Body of pancreas (tissue), 4 donors: Measurements from ENCODE around the gene ATP1A3. TPM values are rescaled to one million over a fixed set of nuclear protein-coding genes. Genes with fewer than 3 reads are reported as not detected.
"Not testable (repeated sequence)": the region's sequence is repeated elsewhere in the genome, so short reads cannot be mapped to it uniquely, and the experiment has no call there.

Experiments used
- ATAC-seq: fragments of 150-250 bp; one replicate; pipeline ENCODE4 v1.9.1; 2016
- DNase-seq, 4 donors: peaks; one replicate each; pipeline ENCODE4 v3.0.0-alpha.2; 2019
- H3K27ac ChIP-seq, 4 donors: fragments of 200-600 bp; sonication (generic); 1 replicate in 3 of 4; 2 replicates in 1 of 4; pipeline versions ENCODE4 v1.5.1 to v1.6.1; 2016 to 2019; ENCODE audit warnings: mild to moderate bottlenecking in 1 of 4, mixed read lengths in 1 of 4, moderate library complexity in 1 of 4
- H3K27me3 ChIP-seq, 2 donors: fragments of 200-600 bp; sonication (generic); one replicate each; pipeline ENCODE4 v1.6.0; 2016; ENCODE audit warnings: mild to moderate bottlenecking in 1 of 2
- H3K36me3 ChIP-seq, 2 donors: fragments of 200-600 bp; sonication (generic); replicated peaks in 1 of 2; 2 replicates each; pipeline ENCODE4 v1.5.1; 2016; ENCODE audit warnings: low read depth in 2 of 2; ENCODE audit not compliant: insufficient read depth in 1 of 2
- H3K4me1 ChIP-seq: fragments of 200-600 bp; sonication (generic); one replicate; pipeline ENCODE4 v1.6.0; 2016
- H3K4me3 ChIP-seq, 2 donors: fragments of 200-600 bp; sonication (generic); 1 replicate in 1 of 2; 2 replicates in 1 of 2; pipeline ENCODE4 v1.5.1; 2016 to 2019
- H3K9me3 ChIP-seq, 3 donors: fragments of 200-600 bp; sonication (generic); 1 replicate in 2 of 3; 2 replicates in 1 of 3; pipeline ENCODE4 v1.5.1; 2016
- POLR2A ChIP-seq, 3 donors: fragments of 450-650 bp; IDR thresholded peaks; one replicate each; pipeline ENCODE4 v1.6.1; 2016; ENCODE audit warnings: antibody characterized with exemption in 3 of 3, mild to moderate bottlenecking in 2 of 3
- WGBS, 2 donors: methylation state at CpG; one replicate each; pipeline ENCODE4 v1.1.5; 2017; 5-methylcytosine and 5-hydroxymethylcytosine counted together
- intact Hi-C: fragments of 100-400 bp; cut with DNase I; formaldehyde crosslinking; loops from one replicate; pipeline ENCODE4 v1.15.1; 2023
- total RNA-seq, 2 donors: library from RNA; depleted of rRNA; stranded (reverse); fragments of >200 nt; gene quantifications; one replicate each; pipeline ENCODE4 v1.1.0, GENCODE V29; 2016
- TF ChIP-seq, protein P1 (sequence below), 7 experiments: fragments of 450-650 bp in 4 of 7; fragments of 200-600 bp in 3 of 7; sonication (generic) in 3 of 7; IDR thresholded peaks; one replicate each; pipeline ENCODE4 v1.5.1; 2016 to 2019; ENCODE audit warnings: antibody characterized with exemption in 7 of 7

Gene ATP1A3
- total RNA-seq, 2 donors from 2014 or later, result 0.26 TPM; not detected in 1

DNA sequence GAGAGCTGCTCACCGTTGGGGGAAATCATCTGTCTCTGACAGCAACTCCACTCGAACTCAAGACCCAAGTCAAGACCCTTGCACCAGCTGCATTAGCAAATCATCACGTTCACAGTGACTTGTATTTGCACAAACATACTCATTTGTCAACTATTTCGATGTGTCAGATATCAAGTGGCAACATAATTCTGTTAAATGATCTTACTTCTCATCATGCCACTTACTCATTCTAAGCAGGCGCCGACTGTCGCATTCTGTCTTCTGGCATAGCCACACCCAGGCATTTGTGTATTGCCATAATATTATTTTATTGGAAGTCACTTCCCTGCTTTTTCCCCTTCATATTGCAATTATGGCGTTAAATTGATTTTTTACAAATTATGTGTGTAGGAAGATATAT lies 23.0 kb upstream of the ATP1A3 start:
- intact Hi-C loops, result no loop called here
- Histone ChIP-seq H3K4me1 (no peaks in the 10 kb centered on the region), H3K27me3 (no peaks in the 10 kb centered on the region), H3K27ac (no peak overlapping the region), H3K4me3 (no peak overlapping the region), H3K9me3 (no peaks in the 10 kb centered on the region), H3K36me3 (no peaks in the 10 kb centered on the region)
- no peak for DNase-seq
- 70 to 73% methylated on average over 8 of the region's 8 CpGs for WGBS, 2 donors
- ATAC-seq, result no peak
- TF ChIP-seq, protein P1, sequence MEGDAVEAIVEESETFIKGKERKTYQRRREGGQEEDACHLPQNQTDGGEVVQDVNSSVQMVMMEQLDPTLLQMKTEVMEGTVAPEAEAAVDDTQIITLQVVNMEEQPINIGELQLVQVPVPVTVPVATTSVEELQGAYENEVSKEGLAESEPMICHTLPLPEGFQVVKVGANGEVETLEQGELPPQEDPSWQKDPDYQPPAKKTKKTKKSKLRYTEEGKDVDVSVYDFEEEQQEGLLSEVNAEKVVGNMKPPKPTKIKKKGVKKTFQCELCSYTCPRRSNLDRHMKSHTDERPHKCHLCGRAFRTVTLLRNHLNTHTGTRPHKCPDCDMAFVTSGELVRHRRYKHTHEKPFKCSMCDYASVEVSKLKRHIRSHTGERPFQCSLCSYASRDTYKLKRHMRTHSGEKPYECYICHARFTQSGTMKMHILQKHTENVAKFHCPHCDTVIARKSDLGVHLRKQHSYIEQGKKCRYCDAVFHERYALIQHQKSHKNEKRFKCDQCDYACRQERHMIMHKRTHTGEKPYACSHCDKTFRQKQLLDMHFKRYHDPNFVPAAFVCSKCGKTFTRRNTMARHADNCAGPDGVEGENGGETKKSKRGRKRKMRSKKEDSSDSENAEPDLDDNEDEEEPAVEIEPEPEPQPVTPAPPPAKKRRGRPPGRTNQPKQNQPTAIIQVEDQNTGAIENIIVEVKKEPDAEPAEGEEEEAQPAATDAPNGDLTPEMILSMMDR (IDR thresholded peaks at IDR 0.05), result no peak
- no peak for TF ChIP-seq POLR2A (IDR thresholded peaks at IDR 0.05)

DNA sequence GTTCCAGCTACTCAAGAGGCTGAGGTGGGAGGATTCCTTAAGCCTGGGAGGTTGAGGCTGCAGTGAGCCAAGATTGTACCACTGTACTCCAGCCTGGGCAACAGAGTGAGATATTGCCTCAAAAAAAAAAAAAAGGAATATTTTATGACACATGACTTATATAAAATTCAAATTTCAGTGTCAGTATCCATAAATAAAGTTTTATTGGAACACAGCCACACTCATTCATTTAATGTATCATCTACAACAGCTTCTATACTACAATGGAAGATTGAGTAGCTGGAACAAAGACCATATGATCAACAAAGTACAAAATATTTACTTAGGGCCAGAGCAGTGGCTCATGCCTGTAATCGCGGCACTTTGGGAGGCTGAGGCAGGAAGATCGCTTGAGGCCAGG lies 18.7 kb upstream of the ATP1A3 start:
- WGBS, 2 donors, result 81 to 88% methylated on average over 3 of the region's 3 CpGs
- H3K27me3 ChIP-seq, DNase-seq, H3K4me3 ChIP-seq, ATAC-seq, H3K4me1 ChIP-seq, H3K36me3 ChIP-seq, H3K27ac ChIP-seq, intact Hi-C loops, H3K9me3 ChIP-seq: not testable (repeated sequence)

DNA sequence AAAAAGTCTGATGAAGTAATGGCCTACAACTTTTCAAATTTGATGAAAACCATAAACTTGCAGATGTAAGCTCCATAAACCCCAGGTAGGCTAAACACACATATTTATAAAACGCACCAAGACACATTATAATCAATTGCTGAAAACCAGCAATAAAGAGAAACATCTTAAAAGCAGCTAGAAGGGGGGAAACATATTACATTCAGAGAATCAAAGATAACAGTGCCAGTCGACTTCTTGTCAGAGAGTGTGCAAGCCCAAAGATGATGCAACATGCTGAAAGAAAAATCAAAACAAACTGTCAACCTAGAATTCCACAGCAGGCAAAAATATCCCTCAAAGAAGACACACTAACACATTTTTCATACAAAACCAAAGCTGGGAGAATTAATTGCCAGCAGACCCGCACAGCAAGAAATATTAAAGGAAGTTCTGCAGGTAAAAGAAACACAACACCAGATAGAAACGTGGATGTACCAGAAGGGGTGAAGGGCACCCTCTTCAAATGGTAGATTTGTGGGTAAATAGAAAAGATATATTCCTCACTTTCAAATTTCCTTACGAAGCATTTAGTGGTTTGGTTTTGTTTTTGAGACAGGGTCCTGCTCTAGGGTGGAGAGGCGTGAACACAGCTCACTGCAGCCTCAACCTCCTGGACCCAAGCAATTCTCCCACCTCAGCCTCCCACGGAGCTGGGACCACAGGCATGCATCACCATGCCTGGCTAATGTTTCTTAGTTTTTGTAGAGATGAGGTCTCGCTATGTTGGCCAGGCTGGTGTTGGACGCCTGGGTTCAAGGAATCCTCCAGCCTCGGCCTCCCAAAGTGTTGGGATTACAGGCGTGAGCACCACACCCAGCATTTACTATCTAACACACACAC lies 16.5 kb upstream of the ATP1A3 start:
- DNase-seq, result no peak
- Histone ChIP-seq H3K27ac (no peak overlapping the region), H3K4me3 (no peak overlapping the region), H3K27me3 (no peaks in the 10 kb centered on the region), H3K36me3 (no peaks in the 10 kb centered on the region), H3K4me1 (no peaks in the 10 kb centered on the region), H3K9me3 (no peaks in the 10 kb centered on the region)
- no peak for ATAC-seq
- 63% methylated on average over 6 to 11 of the region's 11 CpGs for WGBS, 2 donors
- TF ChIP-seq, protein P1 (IDR thresholded peaks at IDR 0.05), result no peak
- no peak for TF ChIP-seq POLR2A (IDR thresholded peaks at IDR 0.05)
- intact Hi-C loops, result no loop called here

DNA sequence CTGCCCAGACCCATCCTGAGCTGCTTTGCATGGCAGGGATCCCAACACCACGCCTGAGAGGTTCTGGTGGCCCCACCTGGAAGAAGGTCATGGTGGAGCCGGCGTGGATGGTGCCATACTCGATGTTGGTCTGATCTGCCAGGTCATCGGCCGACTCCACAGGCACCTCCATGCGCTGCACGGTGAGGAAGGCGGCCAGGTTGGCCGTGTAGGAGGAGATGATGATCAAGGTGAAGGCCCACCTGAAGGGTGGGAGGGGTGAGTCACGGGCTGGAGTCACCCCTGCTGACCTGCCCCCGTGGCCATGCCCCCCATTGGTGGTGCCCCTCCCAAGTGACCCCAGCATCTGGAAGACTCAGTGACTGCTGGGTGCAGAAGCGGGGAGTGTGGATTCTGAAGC lies 12.5 kb upstream of the ATP1A3 start:
- no peak for ATAC-seq
- TF ChIP-seq POLR2A (IDR thresholded peaks at IDR 0.05), result no peak
- TF ChIP-seq, protein P1 (IDR thresholded peaks at IDR 0.05), result no peak
- WGBS, 2 donors, result 75 to 81% methylated on average over 10 of the region's 13 CpGs

DNA sequence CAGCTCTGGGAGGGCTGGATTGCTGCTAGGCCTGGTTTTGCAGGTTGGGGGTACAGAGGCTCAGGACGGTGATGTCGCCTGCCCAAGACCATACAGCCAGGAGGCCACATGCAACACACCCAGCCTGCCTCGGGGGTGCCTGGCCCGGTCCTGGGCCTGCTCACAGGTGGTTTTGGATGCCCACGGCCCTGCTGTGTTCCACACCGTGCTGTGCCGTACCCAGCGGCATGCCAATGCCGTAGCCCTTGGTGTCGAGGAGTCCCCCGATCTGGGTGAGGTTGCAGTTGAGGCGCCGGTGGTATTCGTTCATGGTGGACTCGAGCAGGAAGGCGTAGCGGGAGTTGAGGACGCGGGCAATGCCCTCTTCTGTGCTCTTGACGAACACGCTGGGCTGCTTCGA lies 11.5 kb upstream of the ATP1A3 start:
- WGBS, 2 donors, result 72 to 88% methylated on average over 10 to 22 of the region's 22 CpGs
- TF ChIP-seq, protein P1 (IDR thresholded peaks at IDR 0.05), result no peak
- no peak for TF ChIP-seq POLR2A (IDR thresholded peaks at IDR 0.05)
- DNase-seq (no peak), ATAC-seq (no peak)
- no peaks in the 10 kb centered on the region for H3K27me3 ChIP-seq
- H3K27ac ChIP-seq, result no peak overlapping the region
- no peaks in the 10 kb centered on the region for H3K9me3 ChIP-seq
- H3K36me3 ChIP-seq, result no peaks in the 10 kb centered on the region
- intact Hi-C loops, result no loop called here
- H3K4me1 ChIP-seq, result no peaks in the 10 kb centered on the region
- H3K4me3 ChIP-seq, result no peak overlapping the region

More for the DNA sequence above, 12.5 kb upstream of the ATP1A3 start:
- Histone ChIP-seq H3K4me3 (no peak overlapping the region), H3K27ac (no peak overlapping the region), H3K9me3 (no peaks in the 10 kb centered on the region), H3K27me3 (no peaks in the 10 kb centered on the region), H3K36me3 (no peaks in the 10 kb centered on the region), H3K4me1 (no peaks in the 10 kb centered on the region)
- intact Hi-C loops, result no loop called here
- no peak for DNase-seq
